Measurements from ENCODE around the gene SINHCAF. TPM values are rescaled to one million over a fixed set of nuclear protein-coding genes. Genes with fewer than 3 reads are reported as not detected.

SINHCAF gene
- total RNA-seq, 4 donors from 2014 or later, result 19.2 to 41.3 (median 25.7) TPM

GRCh38 chr12:31265722-31266121 is 60.2 kb downstream of the SINHCAF start:
- Histone ChIP-seq H3K36me3 (no peaks in the 10 kb centered on the region), H3K27ac (replicated peaks in 1 of 4) (no peak overlapping the region), H3K9me3 (no peaks in the 10 kb centered on the region), H3K27me3 (no peaks in the 10 kb centered on the region), H3K4me3 (no peak overlapping the region), H3K4me1 (no peaks in the 10 kb centered on the region)
- TF ChIP-seq EP300 (IDR thresholded peaks at IDR 0.05) (no peak), CTCF (IDR thresholded peaks at IDR 0.05) (no peak), POLR2AphosphoS5 (IDR thresholded peaks at IDR 0.05) (no peak), POLR2A (IDR thresholded peaks at IDR 0.05; ENCODE audit: low read depth) (no peak)
- WGBS, result 84% methylated on average over 8 of the region's 11 CpGs
- no peak for DNase-seq (ENCODE audit: extremely low spot score)
- intact Hi-C loops (cut with DNase I), result no loop called here

GRCh38 chr12:31263661-31264060 is 62.3 kb downstream of the SINHCAF start:
- DNase-seq (ENCODE audit: extremely low spot score), result peak; percentile 47
- no peaks in the 10 kb centered on the region for H3K9me3 ChIP-seq
- no peaks in the 10 kb centered on the region for H3K27me3 ChIP-seq
- WGBS, result 85% methylated on average over 3 of the region's 3 CpGs
- H3K4me1 ChIP-seq, result no peaks in the 10 kb centered on the region
- no peak for TF ChIP-seq EP300 (IDR thresholded peaks at IDR 0.05)
- no peak for TF ChIP-seq CTCF (IDR thresholded peaks at IDR 0.05)
- TF ChIP-seq POLR2AphosphoS5 (IDR thresholded peaks at IDR 0.05), result no peak
- intact Hi-C loops (cut with DNase I), result no loop called here
- no peaks in the 10 kb centered on the region for H3K36me3 ChIP-seq
- H3K4me3 ChIP-seq, result no peak overlapping the region
- H3K27ac ChIP-seq (replicated peaks in 1 of 4), result no peak overlapping the region

DNA sequence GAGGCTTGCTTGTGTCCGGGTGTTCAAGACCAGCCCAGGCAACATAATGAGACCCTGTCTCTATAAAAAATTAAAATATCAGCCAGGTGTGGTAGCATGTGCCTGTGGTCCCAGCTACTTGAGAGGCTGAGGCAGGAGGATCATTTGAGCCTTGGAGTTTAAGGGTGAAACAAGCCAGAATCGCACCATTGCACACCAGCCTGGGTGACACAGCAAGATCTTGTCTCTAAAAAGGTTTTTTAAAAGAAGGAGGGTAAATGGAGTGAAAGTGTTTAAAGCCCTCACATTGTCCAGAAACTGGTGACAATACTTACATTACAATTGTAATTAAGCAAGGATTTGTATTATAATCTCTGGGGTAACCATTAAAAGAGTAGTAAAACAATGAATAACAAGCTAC is 64.2 kb downstream of the SINHCAF start:
- peak; percentile 39 for DNase-seq (ENCODE audit: extremely low spot score)
- H3K9me3 ChIP-seq, result no peaks in the 10 kb centered on the region
- no peak overlapping the region for H3K4me3 ChIP-seq
- intact Hi-C loops (cut with DNase I), result no loop called here
- H3K4me1 ChIP-seq, result no peaks in the 10 kb centered on the region
- no peaks in the 10 kb centered on the region for H3K36me3 ChIP-seq
- no peak overlapping the region for H3K27ac ChIP-seq (replicated peaks in 1 of 4)
- WGBS, result 90% methylated on average over 2 of the region's 2 CpGs
- TF ChIP-seq EP300 (IDR thresholded peaks at IDR 0.05), result no peak
- TF ChIP-seq CTCF (IDR thresholded peaks at IDR 0.05), result no peak
- TF ChIP-seq POLR2A (IDR thresholded peaks at IDR 0.05; ENCODE audit: low read depth), result no peak
- no peak for TF ChIP-seq POLR2AphosphoS5 (IDR thresholded peaks at IDR 0.05)
- H3K27me3 ChIP-seq, result no peaks in the 10 kb centered on the region

DNA sequence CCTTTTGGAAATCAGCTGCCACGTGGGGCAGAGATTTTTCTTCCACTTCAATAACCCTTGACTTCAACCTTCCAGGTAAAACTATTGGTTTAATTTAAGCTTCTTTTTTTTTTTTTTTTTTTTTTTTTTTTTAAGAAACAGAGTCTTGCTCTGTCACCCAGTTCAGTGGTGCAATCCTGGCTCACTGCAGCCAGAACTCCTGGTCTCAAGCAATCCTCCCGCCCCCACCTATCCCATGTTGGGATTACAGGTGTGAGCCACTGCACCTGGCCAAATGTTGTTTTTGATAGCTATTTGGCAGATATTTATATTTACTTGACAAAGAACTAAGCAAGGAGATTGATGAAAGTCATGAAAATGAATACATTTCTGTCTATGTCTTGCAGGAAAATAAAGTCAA is 65.1 kb downstream of the SINHCAF start:
- Histone ChIP-seq H3K4me1 (no peaks in the 10 kb centered on the region), H3K9me3 (no peaks in the 10 kb centered on the region), H3K36me3 (no peaks in the 10 kb centered on the region), H3K4me3 (no peak overlapping the region), H3K27me3 (no peaks in the 10 kb centered on the region), H3K27ac (replicated peaks in 1 of 4) (no peak overlapping the region)
- no peak for DNase-seq (ENCODE audit: extremely low spot score)
- 98% methylated on average over 2 of the region's 2 CpGs for WGBS
- intact Hi-C loops (cut with DNase I), result no loop called here
- no peak for TF ChIP-seq CTCF (IDR thresholded peaks at IDR 0.05)
- TF ChIP-seq EP300 (IDR thresholded peaks at IDR 0.05), result no peak
- TF ChIP-seq POLR2A (IDR thresholded peaks at IDR 0.05; ENCODE audit: low read depth), result no peak
- no peak for TF ChIP-seq POLR2AphosphoS5 (IDR thresholded peaks at IDR 0.05)

DNA sequence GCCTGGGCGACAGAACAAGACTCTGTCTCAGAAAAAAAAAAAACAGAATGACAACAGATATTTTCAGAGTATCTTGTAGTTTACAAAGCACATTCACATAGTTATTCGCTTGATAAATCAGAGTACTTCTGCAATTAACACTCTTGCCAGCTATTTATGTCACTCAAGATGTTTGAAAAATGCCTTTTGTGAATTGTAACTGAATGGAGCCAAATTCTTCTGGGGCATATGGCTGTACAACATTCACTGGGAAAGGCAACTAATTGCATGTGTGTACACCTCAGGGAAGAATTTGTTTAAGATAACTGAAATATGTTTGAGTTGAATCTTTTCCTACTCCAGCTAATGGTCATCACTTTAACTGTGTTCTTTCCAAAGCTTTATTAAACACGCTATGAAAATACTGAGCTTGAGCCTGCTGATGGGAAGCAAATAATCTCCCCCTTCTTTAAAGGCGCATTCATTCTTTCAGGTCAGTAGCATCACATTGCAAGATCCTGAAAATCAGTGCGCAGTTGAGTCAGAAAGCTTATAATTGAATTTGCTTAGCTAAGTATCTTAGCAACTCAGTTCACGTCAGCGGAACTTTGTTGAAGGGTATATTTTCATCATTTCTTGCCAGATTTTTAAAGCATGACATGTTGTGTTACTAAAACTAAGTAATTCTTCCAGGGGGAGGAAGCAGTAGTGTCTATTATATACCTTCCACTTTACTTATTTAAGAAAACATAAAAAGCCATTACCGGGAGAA is 66.6 kb downstream of the SINHCAF start:
- Histone ChIP-seq H3K27ac (replicated peaks in 1 of 4) (no peak overlapping the region), H3K27me3 (no peaks in the 10 kb centered on the region), H3K4me3 (no peak overlapping the region), H3K36me3 (no peaks in the 10 kb centered on the region), H3K9me3 (no peaks in the 10 kb centered on the region), H3K4me1 (no peaks in the 10 kb centered on the region)
- DNase-seq (ENCODE audit: extremely low spot score), result no peak
- 84% methylated on average over 8 of the region's 8 CpGs for WGBS
- TF ChIP-seq POLR2A (IDR thresholded peaks at IDR 0.05; ENCODE audit: low read depth) (no peak), CTCF (IDR thresholded peaks at IDR 0.05) (no peak), EP300 (IDR thresholded peaks at IDR 0.05) (no peak), POLR2AphosphoS5 (IDR thresholded peaks at IDR 0.05) (no peak)
- intact Hi-C loops (cut with DNase I), result no loop called here

All from esophagus muscularis mucosa (tissue), 4 donors.